ENCODE data around the gene BEAN1.

GRCh38 chr16:66432429-66432828 is 5.3 kb downstream of the BEAN1 start:
- TF ChIP-seq CTCF (IDR thresholded peaks at IDR 0.05) = no peak
- TF ChIP-seq REST (IDR thresholded peaks at IDR 0.05; ENCODE audit: insufficient read depth in 1 of 2, low read depth in 2 of 2, low read length in 1 of 2) = no peak
- no peak for TF ChIP-seq POLR2AphosphoS5 (IDR thresholded peaks at IDR 0.05; ENCODE audit: low read depth, low read length)
- TF ChIP-seq SIN3A (IDR thresholded peaks at IDR 0.05; ENCODE audit: borderline replicate concordance, insufficient read depth, low read depth, low read length) = no peak

All from Panc1 (cell line).